Tibial artery (tissue), 4 donors: Measurements from ENCODE around the gene TARBP2.

Source experiments
- DNase-seq, 2 donors: peaks; one replicate each; pipeline ENCODE4 v3.0.0-alpha.2; 2019
- H3K27ac ChIP-seq, 2 donors: fragments of 200-600 bp; sonication (generic) in 1 of 2; 1 replicate in 1 of 2; 2 replicates in 1 of 2; pipeline ENCODE4 v1.5.1; 2018 to 2019; ENCODE audit warnings: mild to moderate bottlenecking in 1 of 2
- H3K27me3 ChIP-seq, 2 donors: fragments of 200-600 bp; sonication (generic) in 1 of 2; one replicate each; pipeline versions ENCODE4 v1.5.1 to v1.6.0; 2016 to 2019
- H3K36me3 ChIP-seq, 3 donors: fragments of 200-600 bp; sonication (generic) in 2 of 3; one replicate each; pipeline ENCODE4 v1.5.1; 2016 to 2019; ENCODE audit warnings: mild to moderate bottlenecking in 2 of 3
- H3K4me1 ChIP-seq, 4 donors: fragments of 200-600 bp; sonication (generic) in 2 of 4; 1 replicate in 3 of 4; 2 replicates in 1 of 4; pipeline ENCODE4 v1.5.1; 2016 to 2019
- H3K4me3 ChIP-seq, 2 donors: fragments of 200-600 bp; sonication (generic) in 1 of 2; 1 replicate in 1 of 2; 2 replicates in 1 of 2; pipeline ENCODE4 v1.5.1; 2018 to 2019; ENCODE audit warnings: mild to moderate bottlenecking in 2 of 2
- H3K9me3 ChIP-seq, 3 donors: fragments of 200-600 bp; sonication (generic) in 1 of 3; one replicate each; pipeline ENCODE4 v1.5.1; 2016 to 2019
- intact Hi-C: fragments of 100-400 bp; cut with DNase I; formaldehyde crosslinking; loops from one replicate; pipeline ENCODE4 v1.15.0; 2023; ENCODE audit warnings: low total_unique reads
- TF ChIP-seq, protein P1 (sequence below), 2 experiments: fragments of 200-600 bp in 1 of 2; fragments of 450-650 bp in 1 of 2; IDR thresholded peaks; one replicate each; pipeline ENCODE4 v1.5.1; 2017 to 2019; ENCODE audit warnings: antibody characterized with exemption in 2 of 2, mild to moderate bottlenecking in 1 of 2, moderate library complexity in 1 of 2

Gene TARBP2

DNA sequence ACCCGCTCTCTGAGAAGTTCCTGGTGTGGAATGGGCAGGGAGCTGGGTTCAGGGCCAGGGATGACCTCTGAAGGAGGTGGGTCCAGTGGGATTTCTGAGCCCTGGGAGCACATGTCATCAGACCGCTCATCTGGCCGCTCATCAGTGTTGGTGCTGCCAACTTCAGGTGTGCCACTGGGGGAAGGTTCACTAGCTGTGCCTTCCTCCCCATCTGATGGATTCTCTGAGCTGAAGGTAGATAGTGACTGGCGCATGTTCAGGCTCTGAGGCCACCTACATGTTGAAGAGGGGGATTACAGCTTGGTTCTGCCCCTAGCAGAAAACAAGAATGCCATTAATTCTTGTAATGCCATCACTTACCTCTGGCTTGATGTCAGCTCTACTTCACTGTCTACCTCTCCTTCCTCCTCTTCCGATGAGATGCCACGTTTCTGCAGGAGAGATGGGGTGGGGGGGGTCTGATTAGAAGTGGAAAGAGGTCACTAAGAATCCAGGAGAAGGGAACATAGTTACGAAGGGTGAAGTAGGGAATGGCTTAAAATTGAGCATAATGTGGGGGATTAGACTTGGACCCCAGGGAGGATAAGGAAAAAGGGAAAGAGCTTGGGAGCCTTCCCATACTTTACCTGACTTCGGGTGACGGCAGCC, 19.0 kb upstream of the TARBP2 start:
- Histone ChIP-seq H3K36me3 (peaks cover 40 to 100% (median 91%) of the 10 kb centered on the region in 3 donors), H3K4me3 (no peak overlapping the region)
- intact Hi-C loops = no loop called here

DNA sequence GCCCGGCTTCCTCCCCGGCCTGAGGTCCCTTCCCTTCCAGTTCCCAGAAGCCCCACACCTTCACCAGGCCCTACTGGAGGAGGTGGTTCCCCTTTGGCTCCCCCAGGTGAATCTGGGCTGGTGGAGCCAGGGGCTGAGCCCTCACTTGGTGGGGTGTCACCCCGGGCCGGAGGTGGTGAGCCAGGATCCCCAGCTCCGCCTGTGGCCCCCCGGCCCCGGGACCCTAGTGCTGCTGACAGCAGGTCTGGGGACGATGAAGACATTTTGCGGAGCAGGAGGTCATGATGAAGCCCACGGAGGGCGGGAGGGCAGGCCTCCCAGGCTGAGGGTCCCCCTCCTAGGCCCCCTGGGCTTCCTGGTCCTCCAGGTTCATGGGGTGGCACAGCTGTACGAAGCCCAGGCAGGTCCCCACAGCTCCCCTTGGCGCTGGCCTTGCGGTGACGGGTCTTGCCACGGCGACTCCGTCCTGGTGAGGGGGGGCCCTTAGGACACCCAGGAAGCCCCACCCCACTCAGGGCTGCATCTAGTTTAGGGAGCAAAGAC, 18.4 kb upstream of the TARBP2 start:
- Histone ChIP-seq H3K36me3 (peaks cover 38 to 100% (median 90%) of the 10 kb centered on the region in 3 donors), H3K27ac (peak overlapping the region in 1 of 2 donors; percentile 26)
- TF ChIP-seq, protein P1, sequence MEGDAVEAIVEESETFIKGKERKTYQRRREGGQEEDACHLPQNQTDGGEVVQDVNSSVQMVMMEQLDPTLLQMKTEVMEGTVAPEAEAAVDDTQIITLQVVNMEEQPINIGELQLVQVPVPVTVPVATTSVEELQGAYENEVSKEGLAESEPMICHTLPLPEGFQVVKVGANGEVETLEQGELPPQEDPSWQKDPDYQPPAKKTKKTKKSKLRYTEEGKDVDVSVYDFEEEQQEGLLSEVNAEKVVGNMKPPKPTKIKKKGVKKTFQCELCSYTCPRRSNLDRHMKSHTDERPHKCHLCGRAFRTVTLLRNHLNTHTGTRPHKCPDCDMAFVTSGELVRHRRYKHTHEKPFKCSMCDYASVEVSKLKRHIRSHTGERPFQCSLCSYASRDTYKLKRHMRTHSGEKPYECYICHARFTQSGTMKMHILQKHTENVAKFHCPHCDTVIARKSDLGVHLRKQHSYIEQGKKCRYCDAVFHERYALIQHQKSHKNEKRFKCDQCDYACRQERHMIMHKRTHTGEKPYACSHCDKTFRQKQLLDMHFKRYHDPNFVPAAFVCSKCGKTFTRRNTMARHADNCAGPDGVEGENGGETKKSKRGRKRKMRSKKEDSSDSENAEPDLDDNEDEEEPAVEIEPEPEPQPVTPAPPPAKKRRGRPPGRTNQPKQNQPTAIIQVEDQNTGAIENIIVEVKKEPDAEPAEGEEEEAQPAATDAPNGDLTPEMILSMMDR (IDR thresholded peaks at IDR 0.05) = no peak

More for the DNA sequence above, 19.0 kb upstream of the TARBP2 start:
- H3K9me3 ChIP-seq = no peaks in the 10 kb centered on the region
- H3K27me3 ChIP-seq = no peaks in the 10 kb centered on the region
- peaks cover 0 to 32% (median 4%) of the 10 kb centered on the region in 4 donors for H3K4me1 ChIP-seq
- DNase-seq = no peak
- H3K27ac ChIP-seq = peak overlapping the region in 1 of 2 donors; percentile 26
- TF ChIP-seq, protein P1 (IDR thresholded peaks at IDR 0.05) = no peak

DNA sequence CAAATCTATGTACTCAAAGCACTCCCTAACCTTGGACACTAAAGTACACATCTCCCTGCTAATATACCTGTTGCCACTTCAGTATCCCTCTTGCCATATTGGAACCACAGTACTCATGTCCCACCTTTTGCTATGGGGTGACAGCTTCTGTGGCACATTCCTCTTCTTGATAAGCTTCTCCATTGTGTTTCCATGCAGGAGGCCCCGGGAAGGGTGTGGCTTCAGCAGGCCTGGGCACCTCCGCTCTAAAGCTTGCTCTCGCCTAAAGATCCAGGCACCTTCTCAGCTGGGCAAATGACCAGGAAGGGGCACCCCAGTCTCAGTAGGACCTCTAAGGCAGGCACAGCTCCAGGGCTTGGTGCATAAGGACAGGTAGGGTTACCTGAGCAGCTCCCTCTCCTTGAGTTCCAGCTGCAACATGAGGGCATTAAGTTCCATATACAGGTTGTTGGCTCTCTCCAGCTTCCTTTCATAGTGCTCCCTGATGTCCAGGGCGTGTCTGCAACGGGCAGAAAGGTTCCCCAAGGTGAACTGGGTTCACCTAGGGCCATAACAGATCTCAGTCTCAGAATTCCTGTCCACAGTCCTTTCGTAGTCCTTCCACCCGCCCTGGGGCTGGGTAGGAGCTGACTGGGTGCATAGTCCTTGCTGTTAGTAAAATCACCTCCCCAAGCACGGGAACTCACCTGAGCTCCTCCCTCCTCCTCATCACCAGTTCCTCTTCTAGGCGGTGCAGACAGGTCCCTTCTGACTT, 17.7 kb upstream of the TARBP2 start:
- no peak for DNase-seq
- Histone ChIP-seq H3K9me3 (no peaks in the 10 kb centered on the region), H3K27ac (peak overlapping the region in 1 of 2 donors; percentile 26), H3K4me1 (peaks cover 0 to 30% (median 4%) of the 10 kb centered on the region in 4 donors), H3K27me3 (no peaks in the 10 kb centered on the region), H3K36me3 (peaks cover 38 to 99% (median 88%) of the 10 kb centered on the region in 3 donors), H3K4me3 (no peak overlapping the region)
- intact Hi-C loops = no loop called here
- TF ChIP-seq, protein P1 (IDR thresholded peaks at IDR 0.05) = no peak

More for the DNA sequence above, 18.4 kb upstream of the TARBP2 start:
- Histone ChIP-seq H3K4me1 (peaks cover 0 to 32% (median 4%) of the 10 kb centered on the region in 4 donors), H3K27me3 (no peaks in the 10 kb centered on the region), H3K9me3 (no peaks in the 10 kb centered on the region), H3K4me3 (no peak overlapping the region)
- intact Hi-C loops = no loop called here
- DNase-seq = peak in 1 of 2 donors; percentile 62

DNA sequence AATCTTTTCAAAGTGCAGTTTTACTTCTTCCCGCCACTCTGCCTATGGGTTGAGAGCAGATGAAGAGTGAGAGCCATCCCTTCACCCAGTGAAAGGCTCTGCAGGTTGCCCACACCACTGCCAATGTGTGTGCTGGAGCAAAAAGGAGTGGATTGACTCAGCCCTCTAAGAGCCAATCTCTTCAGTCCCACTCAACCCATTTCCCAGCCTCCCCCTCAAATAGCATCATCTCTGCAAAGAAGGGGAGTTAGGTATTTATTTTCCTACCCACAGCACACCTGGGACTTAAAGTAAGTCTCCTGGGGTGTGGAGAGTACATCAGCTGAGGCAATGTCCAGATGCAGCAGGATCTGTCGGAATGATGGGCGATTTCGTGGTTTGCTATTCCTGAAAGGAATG, 17.1 kb upstream of the TARBP2 start:
- DNase-seq = no peak
- Histone ChIP-seq H3K4me1 (peaks cover 0 to 24% (median 4%) of the 10 kb centered on the region in 4 donors), H3K9me3 (no peaks in the 10 kb centered on the region), H3K36me3 (peaks cover 36 to 94% (median 82%) of the 10 kb centered on the region in 3 donors), H3K27ac (no peak overlapping the region), H3K27me3 (no peaks in the 10 kb centered on the region), H3K4me3 (no peak overlapping the region)
- TF ChIP-seq, protein P1 (IDR thresholded peaks at IDR 0.05) = no peak
- intact Hi-C loops = no loop called here

DNA sequence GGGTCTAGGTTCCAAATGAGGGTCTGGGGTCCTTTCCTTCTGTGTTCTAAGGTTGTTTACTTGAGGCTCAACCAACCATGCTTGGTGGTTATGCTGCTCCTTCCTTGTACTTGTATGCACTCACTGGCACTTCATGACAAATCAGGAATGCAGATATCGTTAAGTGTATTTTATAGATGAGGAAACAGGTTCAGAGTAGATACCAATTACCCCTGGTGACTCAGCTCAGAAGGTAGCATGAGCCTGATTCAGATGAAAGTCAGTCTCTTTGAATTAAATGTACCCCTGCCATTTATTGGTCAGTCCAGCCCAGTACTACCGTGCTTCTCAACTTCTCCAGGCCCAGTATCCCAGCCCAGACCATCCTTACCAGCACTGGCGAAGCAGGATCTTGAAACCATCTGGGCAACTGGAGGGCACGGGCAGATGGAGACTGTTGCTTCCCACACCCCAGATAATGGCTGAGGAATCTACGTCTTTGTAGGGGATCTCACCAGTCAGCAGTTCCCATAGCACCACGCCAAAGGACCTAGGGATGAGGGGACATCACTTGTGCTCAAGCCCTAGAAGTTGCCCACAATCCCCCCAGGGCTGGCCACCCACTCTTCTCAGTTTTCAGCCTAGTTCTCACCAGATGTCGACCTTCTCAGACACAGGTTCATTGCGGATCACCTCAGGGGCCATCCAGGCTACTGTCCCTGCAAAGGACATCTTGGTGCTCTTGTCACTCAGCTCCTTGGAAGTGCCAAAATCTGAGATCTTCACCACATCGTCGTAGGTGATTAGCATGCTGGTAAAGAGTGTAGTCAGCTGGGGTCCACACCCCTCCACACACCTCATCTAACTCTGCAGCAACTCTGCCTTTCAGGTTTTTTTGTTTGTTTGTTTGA, 16.2 kb upstream of the TARBP2 start:
- TF ChIP-seq, protein P1 (IDR thresholded peaks at IDR 0.05) = no peak
- H3K27ac ChIP-seq = no peak overlapping the region
- intact Hi-C loops = no loop called here

More for the DNA sequence above, 16.2 kb upstream of the TARBP2 start:
- peaks cover 0 to 20% (median 4%) of the 10 kb centered on the region in 4 donors for H3K4me1 ChIP-seq
- no peak for DNase-seq
- H3K27me3 ChIP-seq = no peaks in the 10 kb centered on the region
- H3K36me3 ChIP-seq = peaks cover 28 to 84% (median 75%) of the 10 kb centered on the region in 3 donors
- no peak overlapping the region for H3K4me3 ChIP-seq
- H3K9me3 ChIP-seq = no peaks in the 10 kb centered on the region
